HEK293 (cell line): ENCODE measurements around the gene NEU4.
A peak's percentile ranks its signal among the peaks of the same experiment; 100 is the strongest.

ENCODE experiments used
- CTCF ChIA-PET: fragments of 350-600 bp; formaldehyde crosslinking; extraction: SDS; loops from one replicate; lab custom pipeline; 2021; ENCODE audit warnings: antibody characterized with exemption; lab: Yijun Ruan, JAX
- POLR2A ChIA-PET: fragments of 300-600 bp; formaldehyde crosslinking; extraction: SDS; loops from one replicate; lab custom pipeline; 2020; ENCODE audit warnings: antibody characterized with exemption, inconsistent platforms; lab: Yijun Ruan, JAX
- H3K27ac ChIP-seq: fragments of 200-500 bp; sonication (Bioruptor generic); 2 replicates; pipeline ENCODE4 v1.5.1; 2014; ENCODE audit warnings: low read depth, low read length, control low read depth, inconsistent platforms; ENCODE audit errors: extremely low read depth
- H3K36me3 ChIP-seq, 2 experiments: fragments of 200-500 bp in 1 of 2; sonication (Bioruptor generic) in 1 of 2; 1 replicate in 1 of 2; 2 replicates in 1 of 2; pipeline ENCODE4 v1.5.1; 2014 to 2017; ENCODE audit warnings: inconsistent platforms in 2 of 2, low read length in 2 of 2; ENCODE audit not compliant: control insufficient read depth in 2 of 2, insufficient read depth in 1 of 2
- H3K4me1 ChIP-seq: fragments of 200-500 bp; sonication (Bioruptor generic); 2 replicates; pipeline ENCODE4 v1.5.1; 2014; ENCODE audit warnings: mild to moderate bottlenecking, low read length, inconsistent platforms; ENCODE audit not compliant: control insufficient read depth, insufficient read depth
- H3K4me3 ChIP-seq: 2 replicates; pipeline ENCODE4 v1.5.1; 2011; ENCODE audit warnings: low read depth, mild to moderate bottlenecking, control low read depth, low read length, moderate library complexity
- H3K9me3 ChIP-seq: fragments of 200-500 bp; sonication (Bioruptor generic); 2 replicates; pipeline ENCODE4 v1.5.1; 2014; ENCODE audit warnings: low read depth, low read length, inconsistent platforms; ENCODE audit not compliant: control insufficient read depth, insufficient read depth
- GFI1B ChIP-seq: fragments of 450-650 bp; formaldehyde crosslinking; IDR thresholded peaks from 2 replicates; pipeline ENCODE4 v1.5.1; 2016; ENCODE audit warnings: missing biosample characterization, missing genetic modification characterization
- GLI2 ChIP-seq: fragments of 450-650 bp; formaldehyde crosslinking; IDR thresholded peaks from 2 replicates; pipeline ENCODE4; 2017; ENCODE audit warnings: missing biosample characterization, missing genetic modification characterization, low read depth, borderline replicate concordance
- KLF8 ChIP-seq: fragments of 450-650 bp; formaldehyde crosslinking; IDR thresholded peaks from 2 replicates; pipeline ENCODE4 v1.5.1; 2016; ENCODE audit warnings: missing biosample characterization, missing genetic modification characterization
- PRDM1 ChIP-seq: fragments of 450-650 bp; formaldehyde crosslinking; IDR thresholded peaks from 2 replicates; pipeline ENCODE4; 2016; ENCODE audit warnings: missing biosample characterization, missing genetic modification characterization
- RBAK ChIP-seq: fragments of 450-650 bp; formaldehyde crosslinking; IDR thresholded peaks from 2 replicates; pipeline ENCODE4 v1.5.1; 2016; ENCODE audit warnings: missing biosample characterization, missing genetic modification characterization
- SP2 ChIP-seq: fragments of 450-650 bp; formaldehyde crosslinking; IDR thresholded peaks from 2 replicates; pipeline ENCODE4 v1.5.1; 2016; ENCODE audit warnings: missing biosample characterization, missing genetic modification characterization
- ZFHX2 ChIP-seq: fragments of 450-650 bp; formaldehyde crosslinking; conservative IDR thresholded peaks from 2 replicates; pipeline ENCODE4 v1.5.1; 2016; ENCODE audit warnings: missing biosample characterization, missing genetic modification characterization
- ZFP37 ChIP-seq: fragments of 450-650 bp; formaldehyde crosslinking; IDR thresholded peaks from 2 replicates; pipeline ENCODE4 v1.5.1; 2016; ENCODE audit warnings: missing biosample characterization, missing genetic modification characterization
- ZNF138 ChIP-seq: fragments of 450-650 bp; formaldehyde crosslinking; IDR thresholded peaks from 2 replicates; pipeline ENCODE4 v1.5.1; 2016; ENCODE audit warnings: missing biosample characterization, missing genetic modification characterization, borderline replicate concordance
- ZNF148 ChIP-seq: fragments of 450-650 bp; formaldehyde crosslinking; IDR thresholded peaks from 2 replicates; pipeline ENCODE4 v1.5.0; 2017; ENCODE audit warnings: missing biosample characterization, missing genetic modification characterization, borderline replicate concordance
- ZNF16 ChIP-seq: fragments of 450-650 bp; formaldehyde crosslinking; IDR thresholded peaks from 2 replicates; pipeline ENCODE4 v1.5.1; 2016; ENCODE audit warnings: low read depth, missing biosample characterization, missing genetic modification characterization
- ZNF24 ChIP-seq: fragments of 450-650 bp; formaldehyde crosslinking; IDR thresholded peaks from 2 replicates; pipeline ENCODE4 v1.5.1; 2016; ENCODE audit warnings: missing biosample characterization, missing genetic modification characterization
- ZNF274 ChIP-seq, 2 experiments: fragments of 200-500 bp in 1 of 2; fragments of 450-650 bp in 1 of 2; sonication (Bioruptor generic) in 1 of 2; formaldehyde crosslinking in 1 of 2; IDR thresholded peaks; 2 replicates each; pipeline versions ENCODE4 v1.5.1 to v1.6.1; 2014 to 2016; ENCODE audit warnings: borderline replicate concordance in 1 of 2, inconsistent platforms in 1 of 2, low read length in 1 of 2, missing biosample characterization in 1 of 2, missing genetic modification characterization in 1 of 2
- ZNF280C ChIP-seq: fragments of 450-650 bp; formaldehyde crosslinking; IDR thresholded peaks from 2 replicates; pipeline ENCODE4 v1.5.1; 2016; ENCODE audit warnings: missing biosample characterization, missing genetic modification characterization
- ZNF391 ChIP-seq: fragments of 450-650 bp; formaldehyde crosslinking; IDR thresholded peaks from 2 replicates; pipeline ENCODE4 v1.5.1; 2016; ENCODE audit warnings: low read depth, missing biosample characterization, missing genetic modification characterization, borderline replicate concordance
- ZNF426 ChIP-seq: fragments of 450-650 bp; formaldehyde crosslinking; IDR thresholded peaks from 2 replicates; pipeline ENCODE4 v1.5.1; 2017; ENCODE audit warnings: missing biosample characterization, missing genetic modification characterization, mild to moderate bottlenecking, inconsistent platforms, moderate library complexity
- ZNF488 ChIP-seq: fragments of 450-650 bp; formaldehyde crosslinking; IDR thresholded peaks from 2 replicates; pipeline ENCODE4 v1.5.1; 2016; ENCODE audit warnings: missing biosample characterization, missing genetic modification characterization
- ZNF555 ChIP-seq: fragments of 450-650 bp; formaldehyde crosslinking; conservative IDR thresholded peaks from 2 replicates; pipeline ENCODE4 v1.5.1; 2017; ENCODE audit warnings: missing biosample characterization, mild to moderate bottlenecking, missing genetic modification characterization, inconsistent platforms
- ZNF558 ChIP-seq: fragments of 450-650 bp; formaldehyde crosslinking; IDR thresholded peaks from 2 replicates; pipeline ENCODE4 v1.5.1; 2016; ENCODE audit warnings: missing biosample characterization, missing genetic modification characterization
- ZNF701 ChIP-seq: fragments of 450-650 bp; formaldehyde crosslinking; IDR thresholded peaks from 2 replicates; pipeline ENCODE4 v1.5.1; 2016; ENCODE audit warnings: missing biosample characterization, missing genetic modification characterization
- ZSCAN16 ChIP-seq: fragments of 450-650 bp; formaldehyde crosslinking; IDR thresholded peaks from 2 replicates; pipeline ENCODE4 v1.5.1; 2016; ENCODE audit warnings: missing biosample characterization, missing genetic modification characterization

The NEU4 gene

GRCh38 chr2:241844066-241844728 lies 35.2 kb downstream of the NEU4 start (continued):
- TF ChIP-seq GFI1B (tag by site-specific recombination), result no peak
- 0 out of 2 replicates have a peak, but pooled peaks have one; percentile 38 for TF ChIP-seq KLF8 (tag by site-specific recombination)
- TF ChIP-seq ZNF274 (IDR thresholded peaks at IDR 0.05; ENCODE audit: low read length), result no peak
- no peak for TF ChIP-seq ZNF274 (tag by site-specific recombination; IDR thresholded peaks at IDR 0.05; ENCODE audit: borderline replicate concordance)
- TF ChIP-seq ZNF148 (tag by site-specific recombination), result no peak
- TF ChIP-seq ZNF701 (tag by site-specific recombination), result no peak
- no peak for TF ChIP-seq GLI2 (tag by site-specific recombination)
- TF ChIP-seq ZNF24 (tag by site-specific recombination), result no peak
- TF ChIP-seq SP2 (tag by site-specific recombination), result 0 out of 2 replicates have a peak, but pooled peaks have one; percentile 9
- no peak; the same call in 1 of the 2 replicates for TF ChIP-seq ZFHX2
- TF ChIP-seq ZNF488 (tag by site-specific recombination), result no peak
- TF ChIP-seq PRDM1, result no peak
- TF ChIP-seq RBAK, result no peak
- no peak for TF ChIP-seq ZNF426 (tag by site-specific recombination)
- no peak for TF ChIP-seq ZNF138 (tag by site-specific recombination)
- no peak for TF ChIP-seq ZNF558 (tag by site-specific recombination)
- no peak for TF ChIP-seq ZNF280C (tag by site-specific recombination)
- TF ChIP-seq ZSCAN16 (tag by site-specific recombination), result no peak
- no peak for TF ChIP-seq ZNF16 (tag by site-specific recombination)
- no peak for TF ChIP-seq ZNF391 (tag by site-specific recombination)
- no peak for TF ChIP-seq ZFP37 (tag by site-specific recombination)

- ChIA-PET POLR2A (interaction anchor here (0.6 to 1.4 kb wide), 5 partner anchors 8 to 427 kb away, joined by 3 to 7 read pairs (median 4); no protein-coding TSS in a partner anchor), CTCF (interaction anchor here (0.6 to 0.9 kb wide), 2 partner anchors 13 to 33 kb away, joined by 3 to 4 read pairs; no protein-coding TSS in a partner anchor)
- Histone ChIP-seq H3K9me3 (no peaks in the 10 kb centered on the region), H3K4me1 (no peaks in the 10 kb centered on the region), H3K27ac (no peak overlapping the region), H3K4me3 (no peak overlapping the region), H3K36me3 (no peaks in the 10 kb centered on the region)
- TF ChIP-seq ZNF555 (tag by site-specific recombination), result no peak
Observed at GRCh38 chr2:241844831-241845578, 36.0 kb downstream of the NEU4 start.
